GM23248 (cell line): ENCODE measurements around the gene COL27A1.

ENCODE experiments used
- EZH2 ChIP-seq: fragments of 200-600 bp; sonication (generic); IDR thresholded peaks from 2 replicates; pipeline ENCODE4 v1.6.1; 2018; ENCODE audit warnings: antibody characterized with exemption, mild to moderate bottlenecking; ENCODE audit not compliant: insufficient read depth, poor library complexity, severe bottlenecking
- EZH2phosphoT487 ChIP-seq: fragments of 200-600 bp; sonication (generic); IDR thresholded peaks from 2 replicates; pipeline ENCODE4 v1.6.1; 2018; ENCODE audit warnings: antibody characterized with exemption, moderate library complexity, mild to moderate bottlenecking, low read depth; ENCODE audit not compliant: insufficient read depth

DNA sequence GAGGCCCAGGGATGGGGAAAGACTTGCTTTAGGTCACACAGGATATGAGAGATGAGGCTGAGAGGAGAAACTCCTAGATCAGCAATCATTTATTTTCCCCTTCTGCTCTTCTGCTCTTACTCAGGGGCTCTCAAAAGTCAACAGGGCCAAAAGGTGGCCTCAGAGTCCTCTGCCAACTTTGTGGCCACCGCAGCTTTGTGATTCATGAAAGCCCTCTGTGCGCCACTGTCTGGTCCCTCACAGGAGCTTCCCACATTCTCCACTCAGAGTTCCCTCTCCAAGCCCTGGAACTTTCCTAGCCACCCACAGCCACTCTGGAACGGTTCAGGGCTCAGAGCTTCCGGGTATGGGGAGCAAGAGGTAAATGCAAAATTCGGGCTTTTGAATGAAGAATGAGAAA lies 82.4 kb downstream of the COL27A1 start:
- TF ChIP-seq EZH2 (no peak), EZH2phosphoT487 (no peak)
